NT2/D1 (cell line): ENCODE measurements around the gene USP50.

Source experiments
- DNase-seq: peaks from one replicate; pipeline ENCODE4 v3.0.0-alpha.2; 2011; ENCODE audit warnings: low read depth, low spot score
- H3K27me3 ChIP-seq: 2 replicates; pipeline ENCODE4 v1.6.0; 2011; ENCODE audit warnings: mild to moderate bottlenecking; ENCODE audit not compliant: insufficient read length, insufficient read depth
- H3K36me3 ChIP-seq: 2 replicates; pipeline ENCODE4 v1.6.1; 2011; ENCODE audit warnings: mild to moderate bottlenecking, low read length, mixed read lengths; ENCODE audit not compliant: insufficient read depth, insufficient read length
- H3K4me1 ChIP-seq: 2 replicates; pipeline ENCODE4 v1.5.1; 2011; ENCODE audit not compliant: insufficient read depth, insufficient read length
- H3K4me3 ChIP-seq: 2 replicates; pipeline ENCODE4 v1.5.1; 2011; ENCODE audit warnings: low read depth; ENCODE audit not compliant: insufficient read length
- H3K9ac ChIP-seq: 2 replicates; pipeline ENCODE4 v1.6.0; 2011; ENCODE audit warnings: low read depth; ENCODE audit not compliant: insufficient read length
- H3K9me3 ChIP-seq: 2 replicates; pipeline ENCODE4 v1.5.1; 2011; ENCODE audit warnings: mild to moderate bottlenecking, low read length; ENCODE audit not compliant: insufficient read depth
- SUZ12 ChIP-seq: IDR thresholded peaks from 2 replicates; pipeline ENCODE4 v1.6.1; 2011; ENCODE audit not compliant: insufficient read length, insufficient read depth; ENCODE audit errors: extremely low read depth
- YY1 ChIP-seq: IDR thresholded peaks from 2 replicates; pipeline ENCODE4 v1.6.1; 2011; ENCODE audit not compliant: insufficient read length, insufficient read depth
- ZNF274 ChIP-seq: IDR thresholded peaks from 2 replicates; pipeline ENCODE4 v1.6.1; 2011; ENCODE audit warnings: mild to moderate bottlenecking, low read depth, low read length

Gene USP50

DNA sequence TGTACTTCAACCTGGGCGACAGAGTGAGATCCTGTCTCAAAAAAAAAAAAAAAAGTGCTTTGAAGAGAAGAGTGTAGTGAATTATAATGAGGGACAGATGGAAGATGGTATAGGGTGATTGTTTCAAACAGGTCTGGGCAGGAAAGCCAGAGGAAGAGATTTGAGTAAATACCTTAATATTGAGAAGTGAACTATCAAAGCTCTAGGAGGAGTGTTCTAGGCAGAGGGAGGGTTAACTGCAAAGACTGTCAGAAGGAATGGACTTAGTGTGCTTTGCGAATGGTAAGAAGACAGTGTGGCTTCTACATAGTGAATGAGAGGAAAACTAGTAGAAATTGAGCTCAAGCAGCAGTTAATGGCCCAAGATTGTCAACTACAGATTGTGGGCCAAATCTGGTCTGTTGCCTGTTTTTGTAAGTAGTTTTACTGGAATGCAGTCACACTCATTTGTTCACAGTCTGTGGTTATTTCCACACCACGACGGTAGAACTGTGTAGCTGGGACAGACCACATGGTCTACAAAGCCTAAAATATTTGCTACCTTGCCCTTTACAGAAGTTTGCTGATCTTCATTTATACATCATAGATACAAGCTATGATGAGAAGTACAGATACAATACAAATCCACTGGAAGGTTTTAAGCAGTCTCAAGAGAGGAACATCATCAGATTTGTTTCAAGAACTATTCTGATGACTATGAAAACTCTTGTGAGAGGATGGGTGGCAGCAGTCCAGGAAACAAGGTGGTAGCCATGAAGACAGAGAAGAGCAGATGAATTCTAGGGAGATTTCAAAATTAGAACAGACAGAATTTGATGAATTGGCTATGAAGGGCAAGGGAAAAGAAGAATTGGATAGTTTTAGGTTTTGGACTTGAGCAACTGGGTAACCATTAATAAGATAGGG lies 16.5 kb upstream of the USP50 start:
- no peak for DNase-seq
- H3K9ac ChIP-seq = no peak overlapping the region
- no peak for TF ChIP-seq ZNF274
- TF ChIP-seq YY1 = no peak
- TF ChIP-seq SUZ12 = no peak

DNA sequence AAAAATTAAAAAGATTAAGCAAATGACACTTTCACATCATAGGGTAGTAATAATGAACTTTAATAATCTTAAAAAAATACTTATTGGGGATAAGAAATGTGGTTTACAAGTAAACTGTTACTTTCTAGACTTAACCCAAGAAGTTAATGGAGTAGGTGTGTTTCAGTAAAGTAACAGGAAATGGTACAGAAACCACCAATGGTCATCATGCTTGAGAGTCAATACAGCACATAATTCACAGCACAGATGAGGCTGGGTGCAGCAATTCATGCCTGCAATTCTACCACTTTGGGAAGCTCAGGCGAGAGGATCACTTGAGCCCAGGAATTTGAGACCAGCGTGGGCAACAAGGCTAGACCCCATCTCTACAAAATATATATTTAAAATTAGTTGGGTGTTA lies 11.5 kb upstream of the USP50 start:
- no peak for DNase-seq
- H3K4me3 ChIP-seq = no peak overlapping the region

More for the DNA sequence above, 16.5 kb upstream of the USP50 start:
- Histone ChIP-seq H3K9me3 (no peaks in the 10 kb centered on the region), H3K4me1 (no peaks in the 10 kb centered on the region), H3K4me3 (no peak overlapping the region), H3K36me3 (peaks cover 15% of the 10 kb centered on the region), H3K27me3 (no peaks in the 10 kb centered on the region)

DNA sequence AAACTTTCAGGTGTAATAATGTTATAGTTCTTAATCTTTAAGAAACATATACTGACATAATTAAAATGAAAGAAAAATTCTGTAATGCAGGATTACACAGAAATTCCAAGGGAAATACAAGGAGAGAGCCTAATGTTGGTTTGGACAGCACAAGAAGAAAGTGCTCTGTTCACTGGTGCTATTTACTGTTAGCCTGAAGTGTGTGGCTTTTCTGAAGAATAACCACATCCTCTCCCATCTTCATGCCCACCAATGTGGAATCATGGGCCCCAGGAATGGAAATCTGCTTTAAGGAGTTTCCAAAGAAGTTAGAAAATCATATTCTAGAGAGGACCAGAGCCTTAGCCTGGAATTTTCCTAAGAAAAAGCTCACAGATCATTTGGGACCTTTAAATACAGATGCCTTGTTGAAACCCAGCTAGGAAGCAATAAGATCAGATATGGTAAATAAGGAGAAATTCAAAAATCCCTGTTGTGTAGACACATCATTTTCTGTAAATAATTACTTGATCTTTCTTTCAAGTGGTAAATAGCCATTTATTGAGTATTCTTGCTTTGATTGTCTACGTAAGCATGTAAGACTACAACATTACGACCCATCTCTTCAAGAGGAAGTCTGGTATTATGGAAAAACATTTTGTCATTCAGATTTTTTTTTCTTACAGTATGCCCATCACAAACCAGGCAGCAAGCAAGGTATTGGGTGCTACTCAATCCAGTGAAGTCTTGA lies 10.3 kb upstream of the USP50 start:
- DNase-seq = no peak
- no peak overlapping the region for H3K9ac ChIP-seq
- H3K36me3 ChIP-seq = peaks cover 11% of the 10 kb centered on the region
- no peak for TF ChIP-seq ZNF274
- no peak for TF ChIP-seq YY1
- TF ChIP-seq SUZ12 = no peak
- no peaks in the 10 kb centered on the region for H3K27me3 ChIP-seq
- no peaks in the 10 kb centered on the region for H3K9me3 ChIP-seq
- H3K4me1 ChIP-seq = no peaks in the 10 kb centered on the region
- no peak overlapping the region for H3K4me3 ChIP-seq

More for the DNA sequence above, 11.5 kb upstream of the USP50 start:
- no peaks in the 10 kb centered on the region for H3K4me1 ChIP-seq
- H3K27me3 ChIP-seq = no peaks in the 10 kb centered on the region
- no peak for TF ChIP-seq YY1
- no peak for TF ChIP-seq ZNF274
- no peak for TF ChIP-seq SUZ12
- peaks cover 11% of the 10 kb centered on the region for H3K36me3 ChIP-seq
- H3K9ac ChIP-seq = no peak overlapping the region
- H3K9me3 ChIP-seq = no peaks in the 10 kb centered on the region

- H3K4me3 ChIP-seq = no peak overlapping the region
- H3K27me3 ChIP-seq = no peaks in the 10 kb centered on the region
- TF ChIP-seq ZNF274 (no peak), SUZ12 (no peak), YY1 (no peak)
- no peak overlapping the region for H3K9ac ChIP-seq
- no peaks in the 10 kb centered on the region for H3K9me3 ChIP-seq
- no peaks in the 10 kb centered on the region for H3K36me3 ChIP-seq
- DNase-seq = no peak
- no peaks in the 10 kb centered on the region for H3K4me1 ChIP-seq
Measured at GRCh38 chr15:50552238-50552637, 5.8 kb upstream of the USP50 start.

DNA sequence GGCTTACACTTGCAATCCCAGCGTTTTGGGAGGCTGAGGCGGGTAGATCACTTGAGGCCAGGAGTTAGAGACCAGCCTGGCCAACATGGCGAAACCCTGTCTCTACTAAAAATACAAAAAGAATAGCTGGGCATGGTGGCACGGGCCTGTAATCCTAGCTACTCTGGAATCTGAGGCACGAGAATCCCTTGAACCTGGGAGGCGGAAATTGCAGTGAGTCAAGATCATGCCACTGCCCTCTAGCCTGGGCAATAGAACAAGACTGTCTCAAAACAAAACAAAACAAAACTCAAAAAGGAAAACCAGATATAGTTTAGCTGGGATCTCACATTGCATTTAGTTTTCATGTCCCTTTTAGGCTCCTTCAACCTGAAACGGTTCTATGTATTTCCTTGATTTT lies 2.9 kb upstream of the USP50 start:
- H3K9me3 ChIP-seq = no peaks in the 10 kb centered on the region
- H3K27me3 ChIP-seq = no peaks in the 10 kb centered on the region
- H3K4me1 ChIP-seq = no peaks in the 10 kb centered on the region
- H3K9ac ChIP-seq = no peak overlapping the region
- DNase-seq = no peak
- H3K4me3 ChIP-seq = no peak overlapping the region
- TF ChIP-seq YY1 (no peak), SUZ12 (no peak), ZNF274 (no peak)
- H3K36me3 ChIP-seq = no peaks in the 10 kb centered on the region

DNA sequence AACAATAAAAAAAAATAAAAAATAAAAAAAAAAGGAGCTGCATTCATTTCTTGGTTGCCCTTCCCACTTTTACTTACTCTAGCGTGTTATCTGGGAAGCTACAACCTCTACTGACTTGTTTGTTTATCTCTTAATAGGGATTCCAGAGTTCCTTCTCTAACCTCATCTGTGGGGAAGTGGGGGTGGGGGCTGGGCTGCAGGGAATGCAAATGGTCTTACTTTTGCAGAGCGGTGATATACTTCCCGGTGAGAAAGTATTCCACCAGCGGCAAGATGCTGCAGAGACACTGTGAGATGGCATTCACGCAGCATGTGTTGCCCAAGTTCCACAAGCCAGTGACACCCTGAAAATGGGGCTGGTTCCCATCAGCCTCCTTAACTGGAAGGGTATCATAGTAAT lies 2.1 kb downstream of the USP50 start:
- no peak overlapping the region for H3K9ac ChIP-seq
- no peaks in the 10 kb centered on the region for H3K36me3 ChIP-seq
- H3K27me3 ChIP-seq = no peaks in the 10 kb centered on the region
- no peaks in the 10 kb centered on the region for H3K9me3 ChIP-seq
- DNase-seq = no peak
- H3K4me3 ChIP-seq = no peak overlapping the region
- no peaks in the 10 kb centered on the region for H3K4me1 ChIP-seq
- no peak for TF ChIP-seq ZNF274
- TF ChIP-seq SUZ12 = no peak
- TF ChIP-seq YY1 = no peak

DNA sequence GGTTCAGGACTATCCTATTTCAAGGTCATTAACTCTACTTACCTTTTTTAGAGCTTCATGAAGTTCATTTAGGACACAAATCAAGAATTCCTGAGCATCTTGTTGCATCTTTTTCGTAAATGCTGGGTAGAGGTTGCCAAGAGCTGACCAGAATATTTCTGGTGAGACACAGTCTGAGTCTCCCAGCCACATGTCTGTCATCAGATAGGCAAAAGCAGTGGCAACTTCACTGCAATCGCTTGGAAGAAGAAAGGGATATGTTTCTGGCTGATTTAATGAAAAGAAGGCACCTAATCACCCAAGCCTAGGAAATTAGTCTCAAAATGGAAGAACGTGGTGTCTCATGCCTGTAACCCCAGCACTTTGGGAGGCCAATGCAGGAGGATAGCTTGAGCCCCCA lies 2.9 kb downstream of the USP50 start:
- no peak for DNase-seq
- H3K4me3 ChIP-seq = no peak overlapping the region
- TF ChIP-seq YY1 = no peak
- no peak for TF ChIP-seq SUZ12
- no peak for TF ChIP-seq ZNF274
- H3K36me3 ChIP-seq = no peaks in the 10 kb centered on the region
- H3K9ac ChIP-seq = no peak overlapping the region
- no peaks in the 10 kb centered on the region for H3K9me3 ChIP-seq
- H3K27me3 ChIP-seq = no peaks in the 10 kb centered on the region
- H3K4me1 ChIP-seq = no peaks in the 10 kb centered on the region
